ENCODE data around the gene ALAD. TPM values are rescaled to one million over a fixed set of nuclear protein-coding genes. Genes with fewer than 3 reads are reported as not detected.

Gene ALAD
- total RNA-seq, 1 donor from 2014 or later, result 129 TPM

- no peak for ATAC-seq (ENCODE audit: poor library complexity)
- intact Hi-C loops (cut with DNase I), result no loop called here
Measured at GRCh38 chr9:113356686-113357292, 44.3 kb downstream of the ALAD start.

DNA sequence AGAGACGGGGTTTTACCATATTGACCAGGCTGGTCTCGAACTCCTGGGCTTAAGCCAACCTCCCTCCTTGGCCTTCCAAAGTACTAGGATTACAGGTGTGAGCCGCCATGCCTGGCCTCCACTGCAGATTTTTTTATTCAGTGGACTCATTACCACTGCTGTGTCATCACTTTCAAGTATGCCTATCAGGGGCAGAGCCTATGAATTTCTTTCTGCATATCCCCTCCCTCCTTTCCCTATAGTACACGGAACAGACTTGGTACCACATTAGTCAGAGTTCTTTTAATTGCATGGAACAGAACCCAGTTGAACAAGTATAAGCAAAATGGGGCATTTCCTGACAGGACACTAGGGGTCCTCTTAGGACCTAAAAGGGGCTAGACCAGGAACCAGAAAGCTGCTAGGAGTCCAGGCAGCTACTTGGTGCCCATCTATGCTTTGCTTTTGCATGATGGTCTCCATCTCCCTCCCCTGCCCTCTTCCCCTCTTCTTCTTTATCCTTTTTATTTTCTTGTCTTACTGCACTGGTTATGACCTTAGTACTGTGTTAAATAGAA is 46.0 kb downstream of the ALAD start:
- DNase-seq, result no peak
- intact Hi-C loops (cut with DNase I), result no loop called here
- no peak for ATAC-seq (ENCODE audit: poor library complexity)

More at GRCh38 chr9:113356686-113357292, 44.3 kb downstream of the ALAD start:
- no peak for DNase-seq

DNA sequence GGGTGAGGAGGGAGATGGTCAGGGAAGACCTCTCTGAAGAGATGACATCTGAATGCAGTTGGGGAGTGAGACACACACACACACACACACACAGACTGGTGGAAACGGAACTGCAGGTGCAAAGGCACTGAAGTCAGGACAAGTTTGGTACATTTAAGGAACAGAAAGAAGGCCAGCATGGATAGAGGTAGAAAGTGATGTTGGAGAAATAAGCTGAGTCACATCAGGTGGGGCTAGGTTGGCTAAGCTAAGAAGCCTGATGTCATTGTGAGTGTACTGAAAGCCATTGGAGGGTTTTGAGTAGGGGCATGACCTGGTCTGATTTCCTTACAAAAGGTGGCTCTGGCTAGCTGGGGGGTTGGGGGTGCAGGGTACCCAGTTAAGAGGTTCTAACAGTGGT is 48.7 kb downstream of the ALAD start:
- DNase-seq (no peak), ATAC-seq (ENCODE audit: poor library complexity) (no peak)
- intact Hi-C loops (cut with DNase I), result no loop called here

DNA sequence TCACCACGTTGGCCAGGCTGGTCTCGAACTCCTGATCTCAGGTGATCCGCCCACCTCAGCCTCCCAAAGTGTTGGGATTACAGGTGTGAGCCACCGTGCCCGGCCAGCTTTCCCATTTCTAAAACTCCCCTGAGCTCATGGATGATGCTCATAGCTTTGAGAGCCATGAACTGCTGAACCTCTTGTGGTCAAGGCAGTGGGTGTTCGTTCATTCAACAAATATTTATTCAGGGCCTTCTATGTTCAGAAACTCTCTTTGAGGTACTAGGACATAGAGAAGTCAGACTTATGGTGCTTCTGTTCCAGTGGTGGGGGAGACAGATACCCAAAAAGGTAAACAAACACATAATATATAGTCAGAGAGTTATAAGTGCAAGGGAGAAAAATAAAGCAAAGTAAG is 49.1 kb downstream of the ALAD start:
- no peak for ATAC-seq (ENCODE audit: poor library complexity)
- intact Hi-C loops (cut with DNase I), result no loop called here
- DNase-seq, result no peak

DNA sequence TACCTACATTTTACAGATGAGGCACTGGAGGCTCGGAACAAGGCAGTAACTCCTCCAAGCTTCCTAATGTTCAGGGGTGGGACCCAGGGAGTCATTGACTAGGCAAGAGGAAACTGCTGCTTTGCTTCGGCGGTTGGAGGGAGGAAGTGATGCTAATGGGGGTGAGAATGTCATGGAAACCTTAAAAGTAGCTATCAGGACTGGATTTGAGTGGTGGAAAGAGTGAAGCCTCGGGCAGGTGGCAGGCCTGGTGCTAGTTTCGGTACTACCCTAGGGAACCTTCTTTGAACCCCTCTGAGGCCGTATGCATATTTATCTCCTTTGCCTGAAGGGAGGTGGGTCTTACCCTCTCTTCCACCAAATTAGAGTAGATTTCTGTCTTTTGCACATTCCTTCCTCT is 50.1 kb downstream of the ALAD start:
- DNase-seq, result no peak
- ATAC-seq (ENCODE audit: poor library complexity), result no peak
- intact Hi-C loops (cut with DNase I), result no loop called here

GRCh38 chr9:113350107-113350661 is 50.9 kb downstream of the ALAD start:
- intact Hi-C loops (cut with DNase I), result no loop called here
- ATAC-seq (ENCODE audit: poor library complexity), result no peak

GRCh38 chr9:113349445-113350094 is 51.5 kb downstream of the ALAD start, which contains the start of gene BSPRY:
TSS of gene BSPRY (plus strand) at chr9:113349541. CDS start at chr9:113349580, 39 bp downstream.
- intact Hi-C loops (cut with DNase I), result no loop called here
- peak; percentile 44 for ATAC-seq (ENCODE audit: poor library complexity)
- no peak for DNase-seq

More at GRCh38 chr9:113350107-113350661, 50.9 kb downstream of the ALAD start:
- DNase-seq, result no peak

GRCh38 chr9:113349066-113349444 is 52.0 kb downstream of the ALAD start:
- intact Hi-C loops (cut with DNase I), result no loop called here
- DNase-seq, result no peak
- ATAC-seq (ENCODE audit: poor library complexity), result no peak

DNA sequence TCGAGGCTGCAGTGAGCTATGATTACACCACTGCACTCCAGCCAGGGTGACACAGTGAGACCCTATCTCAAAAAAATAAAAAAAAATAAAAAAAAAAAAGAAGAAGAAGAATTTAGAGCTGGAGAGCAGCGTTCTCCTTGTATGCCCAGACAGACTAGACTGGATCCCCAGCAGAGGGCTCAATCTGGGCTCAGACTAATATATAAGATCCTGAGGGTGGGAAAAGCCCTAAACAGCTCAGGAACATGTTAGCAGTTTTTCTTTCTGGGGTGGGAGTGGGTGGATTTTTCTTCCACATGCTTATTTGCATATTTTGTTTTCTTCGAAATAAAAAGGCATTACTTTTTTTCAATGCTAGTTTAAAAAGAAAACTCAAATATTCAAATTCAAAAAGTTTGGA is 52.6 kb downstream of the ALAD start:
- intact Hi-C loops (cut with DNase I), result no loop called here
- no peak for DNase-seq
- no peak for ATAC-seq (ENCODE audit: poor library complexity)

DNA sequence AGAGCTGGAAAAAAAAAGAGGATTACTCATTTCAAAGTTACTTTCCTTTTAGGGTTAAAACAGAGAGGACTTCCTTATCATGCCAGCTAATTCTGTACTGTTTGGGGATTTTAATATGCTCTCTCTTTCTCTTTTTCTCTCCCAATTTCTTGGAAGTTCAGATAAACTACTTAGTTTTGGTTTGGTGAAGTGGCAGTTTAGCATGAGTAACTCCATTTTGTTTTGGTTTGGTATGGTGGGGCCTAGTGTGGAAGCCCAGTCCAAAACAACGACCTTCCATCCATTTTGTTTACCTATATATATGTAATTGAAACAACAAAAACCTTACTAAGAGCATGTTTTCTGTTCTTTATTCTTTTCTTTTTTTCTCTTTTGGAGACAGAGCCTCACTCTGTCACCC is 55.4 kb downstream of the ALAD start:
- ATAC-seq (ENCODE audit: poor library complexity) (no peak), DNase-seq (no peak)
- intact Hi-C loops (cut with DNase I), result no loop called here

GRCh38 chr9:113345190-113345589 is 55.9 kb downstream of the ALAD start:
- no peak for ATAC-seq (ENCODE audit: poor library complexity)
- intact Hi-C loops (cut with DNase I), result no loop called here
- no peak for DNase-seq

- intact Hi-C loops (cut with DNase I), result no loop called here
- peak; percentile 78 for ATAC-seq (ENCODE audit: poor library complexity)
- DNase-seq, result peak; percentile 74
Measured at GRCh38 chr9:113343732-113344231, 57.3 kb downstream of the ALAD start.

- DNase-seq, result no peak
- intact Hi-C loops (cut with DNase I), result no loop called here
- no peak for ATAC-seq (ENCODE audit: poor library complexity)
Measured at GRCh38 chr9:113341712-113342410, 59.2 kb downstream of the ALAD start.

- DNase-seq (peak; percentile 92), ATAC-seq (ENCODE audit: poor library complexity) (peak; percentile 95)
- intact Hi-C loops (cut with DNase I), result no loop called here
Measured at GRCh38 chr9:113340011-113340699, 60.9 kb downstream of the ALAD start, which contains the start of gene WDR31. TSS of gene WDR31 (minus strand) at chr9:113340275. CDS start at chr9:113332022, 8,253 bp downstream.

- no peak for ATAC-seq (ENCODE audit: poor library complexity)
- intact Hi-C loops (cut with DNase I), result no loop called here
- no peak for DNase-seq
Measured at GRCh38 chr9:113337714-113338113, 63.4 kb downstream of the ALAD start.
